Brain pericyte (primary cell): ENCODE results near the gene MRPL36.
"Not testable (repeated sequence)": the region's sequence is repeated elsewhere in the genome, so short reads cannot be mapped to it uniquely, and the experiment has no call there.

Experiments
- DNase-seq: peaks from one replicate; pipeline ENCODE4 v3.0.0-alpha.2; 2012; ENCODE audit warnings: low read depth, low spot score

MRPL36 gene

GRCh38 chr5:1799602-1800471 lies at the start of gene MRPL36:
Gene MRPL36, minus strand, starts transcription at chr5:1799837. Its CDS starts 902 bp downstream, at chr5:1798935.
- peak; percentile 77 for DNase-seq

DNA sequence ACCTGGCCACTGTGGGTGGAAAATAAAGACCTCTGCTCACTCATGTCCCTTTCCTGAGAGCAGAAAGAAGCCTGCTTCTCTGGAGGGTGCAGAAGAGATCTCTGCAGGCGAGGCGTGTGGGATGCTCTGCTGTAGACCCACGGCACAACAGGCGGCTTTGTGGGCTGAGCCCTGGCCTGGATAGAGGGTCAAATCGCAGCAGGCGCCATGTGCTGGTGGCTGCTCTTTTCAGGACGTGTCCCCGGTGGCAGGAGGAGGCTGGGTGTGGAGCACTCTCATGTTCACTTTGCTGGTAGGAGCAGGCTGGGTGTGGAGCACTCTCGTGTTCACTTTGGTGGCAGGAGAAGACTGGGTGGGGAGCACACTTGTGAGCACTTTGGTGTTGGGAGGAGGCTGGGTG lies 48.0 kb upstream of the MRPL36 start:
- DNase-seq = no peak

DNA sequence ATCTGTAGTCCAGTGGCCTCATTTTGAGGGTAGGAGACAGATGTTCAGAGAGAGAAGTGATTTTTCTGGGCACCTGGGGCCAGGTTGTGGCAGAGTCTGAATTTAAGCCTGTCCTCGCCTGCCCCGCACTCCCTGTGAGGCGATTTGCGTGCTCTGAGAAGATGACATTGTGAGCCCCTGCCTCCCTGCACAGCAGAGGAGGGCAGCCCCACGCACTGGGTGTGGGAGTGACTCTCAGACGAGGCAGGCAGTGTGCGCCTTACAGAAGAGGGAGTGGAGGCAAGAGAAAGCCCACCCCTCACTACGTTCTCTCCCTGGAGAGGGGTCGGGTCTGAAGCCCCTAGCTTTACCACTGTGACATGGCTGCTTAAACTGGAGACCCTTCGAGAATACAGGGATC lies 47.4 kb upstream of the MRPL36 start:
- DNase-seq = no peak

DNA sequence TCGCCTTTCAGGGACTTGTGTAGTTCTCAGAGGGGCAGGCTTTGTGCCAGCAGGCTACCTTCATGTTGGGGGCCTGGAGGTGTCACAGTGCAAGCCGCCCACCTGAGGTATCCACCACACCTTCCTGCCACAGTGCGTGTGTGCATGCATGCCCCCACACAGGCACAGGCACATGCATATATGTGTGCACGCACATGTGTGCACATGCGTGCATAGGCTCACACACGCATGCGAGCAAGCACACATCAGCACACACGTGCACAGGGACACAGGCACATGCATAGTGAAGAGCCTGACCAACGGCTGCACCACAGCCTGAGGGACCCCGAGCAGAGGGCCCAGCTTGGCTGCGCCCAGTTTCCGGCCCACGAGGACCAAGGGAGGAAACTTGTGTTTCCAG lies 46.9 kb upstream of the MRPL36 start:
- no peak for DNase-seq

- no peak for DNase-seq
These were observed 46.1 kb upstream of the MRPL36 start for GRCh38 chr5:1845696-1846095.

DNA sequence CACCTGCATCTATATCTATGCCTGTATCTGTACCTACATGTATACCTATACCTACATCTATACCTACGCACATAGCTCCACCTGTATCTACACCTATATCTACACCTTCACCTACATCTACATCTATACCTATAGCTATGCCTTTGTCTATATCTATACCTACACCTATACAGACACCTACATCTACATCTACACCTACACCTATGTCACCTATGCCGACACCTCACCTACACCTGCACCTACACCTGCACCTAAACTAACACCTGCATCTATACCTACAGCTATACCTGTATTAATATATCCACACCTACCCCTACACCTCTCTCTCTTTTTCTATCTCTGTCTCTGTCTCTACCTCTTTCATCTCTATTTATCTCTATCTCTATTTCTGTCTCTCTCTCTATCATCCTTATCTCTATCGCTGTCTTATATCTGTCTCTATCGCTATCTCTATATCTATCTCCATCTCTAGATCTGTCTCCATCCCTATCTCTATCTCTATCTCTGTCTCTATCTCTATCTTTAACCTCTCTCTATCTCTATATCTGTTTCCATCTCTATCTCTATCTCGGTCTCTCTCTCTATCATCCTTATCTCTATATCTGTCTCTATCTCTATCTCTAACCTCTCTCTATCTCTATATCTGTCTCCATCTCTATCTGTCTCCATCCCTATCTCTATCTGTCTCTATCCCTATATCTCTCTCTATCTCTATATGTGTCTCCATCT lies 45.2 kb upstream of the MRPL36 start:
- DNase-seq = no peak

DNA sequence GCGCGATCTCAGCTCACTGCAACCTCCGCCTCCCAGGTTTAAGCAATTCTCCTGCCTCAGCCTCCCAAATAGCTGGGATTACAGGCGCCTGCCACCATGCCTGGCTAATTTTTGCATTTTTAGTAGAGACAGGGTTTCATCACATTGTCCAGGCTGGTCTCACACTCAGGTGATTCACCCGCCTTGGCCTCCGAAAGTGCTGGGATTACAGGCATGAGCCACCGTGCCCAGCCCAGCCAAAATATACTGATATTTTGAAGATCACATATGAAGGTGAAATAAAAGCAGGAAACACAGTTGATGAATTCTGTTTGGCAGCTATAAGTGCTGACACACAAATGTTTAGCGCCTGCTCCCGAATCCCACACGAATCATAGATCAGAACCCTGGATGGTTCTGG lies 44.1 kb upstream of the MRPL36 start:
- not testable (repeated sequence) for DNase-seq

- no peak for DNase-seq
These were observed 42.6 kb upstream of the MRPL36 start for GRCh38 chr5:1842004-1842819.

DNA sequence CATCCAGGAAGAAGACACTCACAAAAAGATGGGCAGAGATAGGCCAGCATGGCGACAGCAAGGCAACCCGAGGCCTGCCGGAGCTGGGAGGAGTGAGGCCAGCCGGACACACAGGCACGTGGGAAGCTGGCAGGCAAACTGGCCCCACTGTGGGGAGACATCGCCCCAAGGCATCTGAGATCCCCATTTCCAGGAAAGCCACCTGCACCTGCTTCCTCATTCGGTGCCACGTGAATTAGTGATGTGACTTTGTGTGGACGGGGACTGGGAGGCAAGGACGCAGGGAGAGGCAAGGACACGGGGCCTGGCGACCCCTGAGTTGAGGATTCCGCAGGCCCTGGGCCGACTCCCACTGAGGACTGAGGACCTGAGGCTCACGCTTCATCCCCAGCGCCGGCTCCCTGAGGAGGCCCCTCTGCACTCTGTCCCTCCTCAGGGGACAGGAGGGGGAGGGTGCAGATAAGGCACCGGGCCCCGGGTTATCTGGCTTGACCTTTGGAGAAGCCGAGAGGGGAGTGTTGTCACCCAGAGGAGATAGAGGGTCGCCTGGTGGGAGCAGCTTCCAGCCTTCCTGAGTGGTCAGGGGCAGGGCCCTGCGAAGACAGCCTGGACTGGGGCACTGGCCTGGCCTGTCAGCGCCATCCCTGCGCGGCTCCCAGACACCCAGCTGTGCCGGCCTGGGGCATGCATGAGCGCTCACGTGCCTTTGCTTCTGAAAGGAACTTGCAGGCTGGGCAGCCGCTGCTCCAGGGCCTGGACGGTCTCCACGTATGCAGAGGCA lies 41.3 kb upstream of the MRPL36 start:
- no peak for DNase-seq

DNA sequence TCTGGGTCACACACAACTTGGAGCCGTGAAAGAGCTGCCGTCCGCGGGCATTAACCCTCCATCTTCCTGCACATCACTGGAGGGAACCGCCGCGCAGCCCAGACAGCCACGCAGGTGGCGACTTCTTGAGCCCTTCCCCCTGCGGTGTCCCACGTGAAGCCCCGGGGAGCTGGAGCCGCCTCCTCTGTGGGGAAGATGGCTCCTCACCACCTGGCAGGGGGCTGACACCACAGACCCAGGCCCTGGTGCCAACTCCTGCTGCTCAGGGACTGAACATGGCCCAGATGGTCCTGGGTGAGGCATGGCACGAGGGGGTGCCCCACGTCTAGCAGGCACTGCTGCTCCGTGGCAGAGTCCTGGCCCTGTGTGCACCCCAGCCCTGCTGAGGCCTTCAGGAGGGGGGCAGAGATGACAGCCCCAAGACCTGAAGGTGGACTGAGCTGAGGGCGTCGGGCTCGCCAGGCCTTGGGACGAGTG lies 40.5 kb upstream of the MRPL36 start:
- DNase-seq = no peak

DNA sequence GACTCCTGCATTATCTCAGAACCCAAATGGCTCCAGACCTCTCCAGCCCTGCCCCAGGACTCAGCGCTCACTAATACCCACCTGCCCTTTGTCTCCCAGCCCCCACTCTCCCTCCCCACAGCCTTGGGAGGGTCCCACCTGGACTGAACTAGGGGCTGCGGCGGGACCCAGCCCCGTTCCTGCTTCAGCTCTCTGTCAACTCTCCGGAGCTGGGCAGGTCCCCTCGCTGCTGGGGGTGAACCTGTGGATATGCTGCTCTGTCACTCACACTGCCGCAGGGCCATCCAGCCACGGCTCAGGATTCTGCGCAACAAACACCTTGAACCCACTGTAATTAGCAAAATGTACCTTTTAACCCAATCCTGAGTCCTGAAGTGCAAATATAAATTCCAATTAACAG lies 38.4 kb upstream of the MRPL36 start:
- no peak for DNase-seq

DNA sequence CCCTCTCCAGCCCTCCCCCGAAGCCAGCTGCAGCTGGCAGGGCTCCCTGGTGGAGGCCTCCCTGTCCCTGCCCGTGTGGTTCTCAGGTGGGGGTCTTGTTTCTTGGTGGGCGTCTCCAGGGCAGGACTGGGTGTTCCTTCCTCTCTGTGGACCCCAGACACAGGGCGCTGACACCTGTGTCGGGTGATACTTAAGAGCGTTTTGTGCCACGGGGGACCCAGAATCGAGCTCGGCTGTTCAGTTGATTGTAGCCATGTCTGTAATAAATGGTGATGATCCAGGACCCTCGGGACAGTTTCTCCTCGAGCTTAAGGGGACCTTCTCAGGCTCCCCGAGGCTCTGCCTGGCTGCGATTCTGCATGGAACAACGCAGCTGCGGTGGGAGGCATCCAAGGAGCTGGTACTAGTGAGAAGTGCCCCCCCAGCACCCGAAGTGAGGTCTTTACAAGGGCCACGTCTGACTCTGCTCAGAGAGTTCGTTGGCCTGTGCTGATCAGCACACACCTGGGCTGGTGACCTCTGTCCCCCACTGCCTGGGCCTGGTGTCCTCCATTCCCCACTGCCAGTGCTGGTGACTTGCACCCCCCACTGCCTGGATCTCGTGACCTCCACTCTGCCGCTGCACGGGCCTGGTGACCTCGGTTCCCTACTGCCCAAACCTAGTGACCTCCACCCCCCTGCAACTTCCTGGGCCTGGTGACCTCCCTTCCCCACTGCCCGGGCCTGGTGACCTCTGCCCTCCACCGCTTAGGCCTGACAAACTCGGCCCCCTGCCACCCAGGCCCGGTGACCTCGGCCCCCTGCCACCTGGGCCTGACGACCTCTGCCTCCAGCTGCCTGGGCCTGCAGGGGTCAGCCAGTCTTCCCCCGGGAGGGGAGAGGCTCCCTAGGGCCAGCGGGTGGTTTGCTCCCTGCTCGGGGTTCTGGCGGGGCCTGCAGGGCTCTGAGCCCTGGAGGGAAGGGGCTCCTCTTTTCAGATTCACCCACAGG lies 37.5 kb upstream of the MRPL36 start:
- DNase-seq = no peak

DNA sequence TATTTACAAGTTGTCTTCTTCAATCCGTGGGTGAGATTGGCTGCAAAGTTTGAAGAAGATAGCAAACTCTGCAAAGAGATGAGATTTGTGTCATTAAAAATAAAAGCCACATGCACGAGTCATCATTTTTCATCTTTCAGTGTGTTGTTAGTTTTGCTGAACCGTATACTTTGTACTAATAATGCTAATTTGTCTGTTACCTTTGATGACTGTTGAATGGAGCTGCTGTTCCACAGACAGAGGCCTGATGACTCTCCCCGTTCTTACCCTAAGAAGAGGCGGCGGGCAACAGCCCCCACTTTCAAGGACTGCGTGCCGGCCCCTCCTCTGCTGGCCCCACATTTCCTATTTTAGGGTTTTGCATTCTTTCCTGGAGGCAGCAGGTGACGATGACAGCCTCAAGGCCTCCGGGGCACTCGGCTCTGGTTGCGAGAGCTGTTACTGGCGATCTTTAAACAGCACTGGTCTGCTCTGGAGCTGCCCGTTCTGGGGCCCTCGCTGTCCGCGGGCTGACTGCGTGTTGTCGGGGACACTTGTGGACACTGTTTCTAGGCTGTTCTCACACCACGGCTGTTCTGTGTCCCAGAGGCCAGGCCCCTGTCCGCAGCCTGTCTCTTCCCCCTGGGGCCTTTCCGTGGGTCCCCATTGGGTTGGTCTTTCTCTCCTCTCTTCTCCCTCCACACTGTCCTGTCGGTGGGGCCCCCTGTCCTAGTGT lies 36.7 kb upstream of the MRPL36 start:
- no peak for DNase-seq

GRCh38 chr5:1835431-1835830 lies 35.8 kb upstream of the MRPL36 start:
- no peak for DNase-seq

GRCh38 chr5:1834721-1835429 lies 35.2 kb upstream of the MRPL36 start:
- DNase-seq = no peak

DNA sequence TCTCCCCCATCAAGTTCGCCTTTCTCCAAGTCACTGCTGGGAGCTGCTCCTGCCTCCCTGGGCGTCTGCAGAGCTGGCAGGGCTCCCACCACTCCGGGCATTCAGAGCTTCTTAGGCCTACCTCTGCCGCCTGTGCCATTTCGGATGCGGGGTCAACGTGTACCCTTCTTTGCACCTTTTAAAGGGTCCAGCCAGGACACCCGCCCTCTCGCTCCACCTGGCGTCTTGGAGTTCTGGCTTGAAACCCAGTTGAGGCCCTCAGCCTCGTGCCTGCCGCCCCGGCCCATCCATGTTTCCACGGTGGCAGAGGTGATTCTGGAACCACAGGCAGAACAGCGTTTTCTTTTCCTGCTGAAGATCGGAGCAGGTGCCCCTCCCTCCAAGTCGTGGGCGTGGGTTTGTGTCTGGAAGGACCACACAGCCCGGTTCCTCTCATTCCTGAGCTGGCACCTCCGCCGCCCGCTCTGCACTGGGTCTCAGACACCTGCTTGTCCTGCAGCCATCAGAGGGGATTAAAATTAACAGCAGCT lies 34.5 kb upstream of the MRPL36 start:
- DNase-seq = no peak

- no peak for DNase-seq
These were observed 33.8 kb upstream of the MRPL36 start for GRCh38 chr5:1833264-1834021.
